ENCODE measurements around the gene HOPX.

The HOPX gene

DNA sequence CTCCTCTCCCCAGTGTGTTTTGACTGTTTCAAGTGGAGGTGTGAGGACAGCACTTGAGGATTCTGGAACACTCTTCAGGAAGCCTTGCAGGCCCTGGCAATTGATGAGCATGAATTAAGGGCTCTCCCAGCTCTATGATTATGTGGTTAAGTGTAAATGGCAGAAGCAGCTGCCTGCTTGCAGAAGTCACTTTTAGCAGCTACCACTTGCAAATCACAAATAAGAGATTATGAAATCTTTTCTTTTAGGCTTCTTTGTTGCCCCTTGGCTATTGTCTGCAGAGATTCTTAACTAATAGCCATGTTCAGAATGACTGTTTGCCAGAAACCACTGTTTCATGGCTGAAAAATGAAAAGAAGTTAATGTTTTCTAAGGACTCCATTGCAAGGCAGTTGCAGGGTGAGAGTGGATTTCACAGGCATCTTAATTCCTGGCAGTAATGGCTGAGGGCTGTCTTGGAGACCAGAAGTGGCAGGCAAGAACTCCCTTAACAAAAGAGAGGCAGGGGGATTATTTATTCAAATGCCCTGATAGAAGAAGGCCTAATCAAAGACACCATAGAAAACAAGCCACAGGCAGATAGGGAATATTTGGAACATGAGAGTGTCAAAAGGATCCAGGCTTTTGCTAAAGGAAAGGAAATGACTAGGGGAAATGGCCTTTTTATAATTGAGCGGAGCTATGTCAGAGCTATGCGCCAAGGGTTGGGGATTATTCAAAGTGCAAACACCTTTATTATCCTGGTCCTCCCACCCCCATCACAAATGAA, 8.3 kb upstream of the HOPX start:
- H3K4me3 ChIP-seq (ENCODE audit: low read length): no peak overlapping the region
- TF ChIP-seq, protein P1, sequence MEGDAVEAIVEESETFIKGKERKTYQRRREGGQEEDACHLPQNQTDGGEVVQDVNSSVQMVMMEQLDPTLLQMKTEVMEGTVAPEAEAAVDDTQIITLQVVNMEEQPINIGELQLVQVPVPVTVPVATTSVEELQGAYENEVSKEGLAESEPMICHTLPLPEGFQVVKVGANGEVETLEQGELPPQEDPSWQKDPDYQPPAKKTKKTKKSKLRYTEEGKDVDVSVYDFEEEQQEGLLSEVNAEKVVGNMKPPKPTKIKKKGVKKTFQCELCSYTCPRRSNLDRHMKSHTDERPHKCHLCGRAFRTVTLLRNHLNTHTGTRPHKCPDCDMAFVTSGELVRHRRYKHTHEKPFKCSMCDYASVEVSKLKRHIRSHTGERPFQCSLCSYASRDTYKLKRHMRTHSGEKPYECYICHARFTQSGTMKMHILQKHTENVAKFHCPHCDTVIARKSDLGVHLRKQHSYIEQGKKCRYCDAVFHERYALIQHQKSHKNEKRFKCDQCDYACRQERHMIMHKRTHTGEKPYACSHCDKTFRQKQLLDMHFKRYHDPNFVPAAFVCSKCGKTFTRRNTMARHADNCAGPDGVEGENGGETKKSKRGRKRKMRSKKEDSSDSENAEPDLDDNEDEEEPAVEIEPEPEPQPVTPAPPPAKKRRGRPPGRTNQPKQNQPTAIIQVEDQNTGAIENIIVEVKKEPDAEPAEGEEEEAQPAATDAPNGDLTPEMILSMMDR (conservative IDR thresholded peaks at IDR 0.05; ENCODE audit: low read depth, low read length): no peak
- DNase-seq (ENCODE audit: low read depth): no peak

DNA sequence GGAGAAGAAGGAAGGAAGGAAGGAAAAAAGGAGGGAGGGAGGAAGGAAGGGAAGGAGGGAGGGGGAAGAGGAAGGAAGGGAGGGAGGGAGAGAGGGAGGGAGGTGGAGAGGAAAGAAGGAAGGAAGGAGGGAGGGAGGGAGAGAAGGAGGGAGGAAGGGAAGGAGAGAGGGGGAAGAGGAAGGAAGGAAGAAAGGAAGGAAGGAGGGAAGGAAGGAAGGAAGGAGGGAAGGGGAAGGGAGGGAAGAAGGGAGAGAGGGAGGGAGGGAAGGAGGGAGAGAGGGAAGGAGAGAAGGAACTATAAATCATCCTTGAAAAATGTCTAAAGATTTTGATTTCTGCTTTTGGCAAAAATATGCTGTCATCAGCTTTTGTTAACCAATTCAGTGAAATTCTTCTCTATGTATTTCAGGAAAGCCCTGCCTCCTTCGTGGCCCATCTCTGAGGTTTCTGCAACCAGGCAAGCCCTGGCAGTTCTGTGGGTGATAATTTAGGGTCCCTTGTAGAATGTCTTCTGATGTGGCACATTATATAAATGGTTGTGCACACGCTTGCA, 7.1 kb upstream of the HOPX start:
- TF ChIP-seq, protein P1 (conservative IDR thresholded peaks at IDR 0.05; ENCODE audit: low read depth, low read length): no peak
- no peak overlapping the region for H3K4me3 ChIP-seq (ENCODE audit: low read length)
- DNase-seq (ENCODE audit: low read depth): no peak

DNA sequence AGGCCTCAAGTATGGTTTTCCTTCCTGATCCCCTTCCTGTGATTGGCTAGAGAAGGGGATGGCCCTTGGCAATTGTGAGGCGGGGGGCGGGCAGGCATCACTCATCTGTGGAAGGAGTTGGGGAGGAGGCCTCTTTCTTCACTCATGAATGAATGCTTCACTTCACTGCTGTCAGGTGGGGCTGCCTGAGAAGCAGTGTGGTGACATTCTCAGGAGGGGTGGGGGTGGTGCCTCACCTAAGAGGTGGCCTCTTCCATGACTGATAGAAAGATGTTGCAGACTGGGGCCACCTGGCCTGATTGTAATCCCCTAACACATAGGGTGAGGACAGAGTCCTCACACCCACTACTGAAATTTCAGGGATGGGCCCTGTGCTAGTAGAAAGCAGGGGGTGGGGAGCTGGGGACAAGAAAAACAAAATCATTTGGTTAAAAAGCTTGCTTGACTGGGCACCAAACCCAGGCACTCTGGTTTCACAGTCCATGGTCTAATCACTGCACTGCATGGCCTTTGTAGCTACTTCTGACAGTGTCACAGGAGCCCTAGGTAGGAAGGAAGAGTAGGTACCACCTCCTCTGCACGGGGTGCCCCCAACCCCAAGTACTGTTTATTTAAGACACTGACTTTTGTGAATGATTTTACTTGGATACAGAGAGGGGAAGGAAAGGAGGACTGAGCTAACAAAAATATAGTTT, 5.6 kb upstream of the HOPX start:
- TF ChIP-seq, protein P1 (conservative IDR thresholded peaks at IDR 0.05; ENCODE audit: low read depth, low read length): no peak
- DNase-seq (ENCODE audit: low read depth): no peak
- no peak overlapping the region for H3K4me3 ChIP-seq (ENCODE audit: low read length)

DNA sequence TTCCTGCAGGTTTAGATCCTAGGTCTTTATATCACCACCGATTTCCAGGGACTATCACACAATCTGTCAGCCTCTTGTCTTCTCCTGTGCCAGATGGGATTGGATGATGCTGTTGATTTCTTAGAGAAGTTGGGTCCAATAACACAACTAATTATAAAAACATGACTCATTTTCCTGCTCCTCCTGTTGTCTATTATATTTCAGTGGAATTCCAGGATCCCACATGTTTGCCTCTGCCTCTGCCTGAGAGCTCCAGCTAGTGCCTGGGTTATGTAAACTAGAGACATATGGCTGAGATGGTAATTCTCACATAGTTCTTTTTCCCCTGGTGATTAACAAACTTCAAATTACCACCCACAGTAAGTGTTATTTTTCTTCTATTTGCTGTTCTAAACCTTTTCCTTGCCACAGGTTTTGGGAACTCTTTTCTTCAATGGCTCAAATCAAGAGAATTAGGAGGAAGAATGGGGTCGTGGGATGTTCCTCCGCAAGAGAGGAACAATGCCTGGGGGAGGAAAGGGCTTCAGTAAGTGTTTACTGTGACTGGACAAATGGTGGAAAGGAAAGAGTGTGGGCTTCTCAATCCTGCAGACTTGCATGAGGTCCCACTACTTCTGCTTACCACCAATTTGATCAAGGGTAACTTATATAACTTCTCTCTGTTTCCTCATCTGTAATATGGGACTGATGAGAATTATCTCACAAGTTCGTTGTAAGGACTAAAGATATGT, 3.4 kb upstream of the HOPX start:
- no peak for DNase-seq (ENCODE audit: low read depth)
- TF ChIP-seq, protein P1 (conservative IDR thresholded peaks at IDR 0.05; ENCODE audit: low read depth, low read length): no peak
- no peak overlapping the region for H3K4me3 ChIP-seq (ENCODE audit: low read length)

DNA sequence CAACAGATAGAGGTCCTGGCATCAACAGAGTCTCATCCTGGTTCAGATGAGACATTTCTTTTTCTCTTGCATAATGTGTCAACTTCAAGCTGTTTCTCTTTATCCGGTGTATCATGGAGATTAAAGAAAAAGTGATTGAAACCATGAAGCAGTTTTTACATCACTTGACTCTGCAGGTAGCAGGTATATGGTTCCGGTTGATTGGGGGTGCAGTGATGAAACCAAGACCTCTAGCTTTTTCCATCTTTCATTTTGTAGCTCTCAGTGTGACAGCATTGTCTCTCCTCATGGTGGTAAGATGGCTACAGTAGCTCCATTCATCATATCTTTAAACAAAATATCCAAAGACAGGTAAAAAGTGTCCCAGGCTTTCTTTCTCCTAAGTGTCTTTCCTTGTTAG, 2.4 kb upstream of the HOPX start:
- DNase-seq (ENCODE audit: low read depth): no peak
- TF ChIP-seq, protein P1 (conservative IDR thresholded peaks at IDR 0.05; ENCODE audit: low read depth, low read length): no peak
- no peak overlapping the region for H3K4me3 ChIP-seq (ENCODE audit: low read length)

DNA sequence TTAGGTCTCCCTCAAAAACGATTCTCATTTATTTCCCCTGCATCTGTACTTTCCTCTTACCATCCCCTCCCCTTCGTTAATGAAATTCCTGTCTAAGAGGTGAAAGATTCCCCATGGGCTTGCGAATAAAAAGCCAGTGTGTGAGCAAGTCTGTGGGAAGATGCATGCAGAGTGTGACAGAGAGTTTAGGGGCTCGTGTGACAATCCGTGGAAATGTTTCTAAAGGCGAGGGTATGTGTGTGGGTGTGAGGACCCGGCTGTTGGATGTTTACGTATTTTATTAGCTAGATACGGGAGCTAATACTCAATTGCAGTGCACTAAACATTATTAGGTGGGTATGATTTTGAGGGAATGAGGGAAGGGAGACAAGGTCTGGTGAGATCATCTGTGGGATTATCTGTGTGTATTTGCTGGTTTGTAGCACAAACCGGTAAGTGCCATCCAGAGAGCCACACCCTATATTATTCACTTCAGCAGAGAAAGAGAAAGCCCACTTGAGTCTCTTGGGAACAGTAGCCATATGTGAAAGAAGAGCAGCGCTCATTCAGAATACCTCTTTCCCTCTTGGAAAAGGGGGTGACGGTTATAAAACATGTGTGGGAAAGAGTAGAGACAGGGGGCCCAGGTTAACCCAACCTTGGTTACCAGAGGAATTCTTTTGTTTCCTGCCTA, 893 bp upstream of the HOPX start:
- H3K4me3 ChIP-seq (ENCODE audit: low read length): no peak overlapping the region
- no peak for DNase-seq (ENCODE audit: low read depth)
- TF ChIP-seq, protein P1 (conservative IDR thresholded peaks at IDR 0.05; ENCODE audit: low read depth, low read length): no peak
